GM12878 (cell line): Measurements from ENCODE around the gene AIG1. TPM values are rescaled to one million over a fixed set of nuclear protein-coding genes. Genes with fewer than 3 reads are reported as not detected.

Experiments
- ATAC-seq: fragments of 200-7000 bp; cut with Tn5 transposase; 3 replicates; pipeline ENCODE4 v1.9.1; 2020; ENCODE audit warnings: mild to moderate bottlenecking, moderate library complexity
- BruUV-seq: library from RNA; stranded (reverse); fragments of 400-500 nt; replicated peaks from 2 replicates; lab custom pipeline; 2021; lab: Mats Ljungman, UMichigan
- CTCF ChIA-PET: fragments of 300-600 bp; sonication (Branson Sonifier 250); formaldehyde crosslinking; extraction: SDS; loops from one replicate; lab custom pipeline; 2021; ENCODE audit warnings: inconsistent platforms; lab: Yijun Ruan, JAX
- POLR2A ChIA-PET: fragments of 350-600 bp; formaldehyde crosslinking; extraction: SDS; loops from one replicate; lab custom pipeline; 2021; ENCODE audit warnings: inconsistent platforms; lab: Charles Lee
- RAD21 ChIA-PET: fragments of 300-600 bp; sonication (Branson Sonifier 250); formaldehyde crosslinking; loops from one replicate; lab custom pipeline; 2023; ENCODE audit warnings: antibody characterized with exemption; ENCODE audit not compliant: unreplicated experiment; lab: Charles Lee
- SMC1A ChIA-PET: fragments of 300-600 bp; sonication (Branson Sonifier 250); formaldehyde crosslinking; loops from one replicate; lab custom pipeline; 2023; ENCODE audit not compliant: unreplicated experiment, uncharacterized antibody; lab: Charles Lee
- DNase-seq: peaks from one replicate; pipeline ENCODE4 v3.0.0-alpha.2; 2011; ENCODE audit warnings: low read depth, low spot score
- FAIRE-seq: peaks from 3 replicates; lab custom pipeline; 2011; peaks lifted over from hg19 to GRCh38; lab: Jason Lieb, UNC
- H2AFZ ChIP-seq: 2 replicates; pipeline ENCODE4 v1.6.0; 2011; ENCODE audit warnings: low read depth, low read length, control low read depth; ENCODE audit not compliant: control insufficient read depth
- H3K27ac ChIP-seq: 2 replicates; pipeline ENCODE4 v1.5.1; 2011; ENCODE audit warnings: control low read depth; ENCODE audit not compliant: control insufficient read depth, insufficient read depth
- H3K27me3 ChIP-seq, 2 experiments: replicated peaks in 1 of 2; 2 replicates each; pipeline versions ENCODE4 v1.6.0 to v1.6.1; 2011; ENCODE audit warnings: low read length in 1 of 2; ENCODE audit not compliant: control insufficient read depth in 2 of 2, insufficient read depth in 2 of 2
- H3K36me3 ChIP-seq, 2 experiments: 2 replicates each; pipeline ENCODE4 v1.5.1; 2011; ENCODE audit warnings: low read length in 1 of 2; ENCODE audit not compliant: control insufficient read depth in 2 of 2, insufficient read depth in 2 of 2
- H3K4me1 ChIP-seq: 2 replicates; pipeline ENCODE4 v1.6.1; 2011; ENCODE audit warnings: mild to moderate bottlenecking, low read length, moderate library complexity, mixed read lengths; ENCODE audit not compliant: control insufficient read depth, insufficient read depth
- H3K4me2 ChIP-seq: 2 replicates; pipeline ENCODE4 v1.6.0; 2011; ENCODE audit warnings: control low read depth; ENCODE audit not compliant: control insufficient read depth, insufficient read depth
- H3K4me3 ChIP-seq: fragments of 200-600 bp; sonication (generic); 2 replicates; pipeline ENCODE4 v1.5.1; 2016
- H3K79me2 ChIP-seq: 2 replicates; pipeline ENCODE4 v1.6.0; 2011; ENCODE audit warnings: low read length; ENCODE audit not compliant: control insufficient read depth, insufficient read depth
- H3K9ac ChIP-seq: 2 replicates; pipeline ENCODE4 v1.8.0; 2011; ENCODE audit warnings: low read length, control low read depth, mixed read lengths; ENCODE audit not compliant: control insufficient read depth, insufficient read depth
- H3K9me3 ChIP-seq: replicated peaks from 3 replicates; pipeline ENCODE4 v1.5.1; 2011; ENCODE audit warnings: mild to moderate bottlenecking, low read length; ENCODE audit not compliant: control insufficient read depth, insufficient read depth
- H4K20me1 ChIP-seq: 2 replicates; pipeline ENCODE4 v1.6.0; 2011; ENCODE audit not compliant: control insufficient read depth, insufficient read depth
- GATAD2B ChIP-seq: fragments of 450-650 bp; conservative IDR thresholded peaks from 2 replicates; pipeline ENCODE4 v1.6.1; 2017; ENCODE audit warnings: low read depth, mild to moderate bottlenecking, moderate library complexity
- MLLT1 ChIP-seq: fragments of 450-650 bp; IDR thresholded peaks from 2 replicates; pipeline ENCODE4 v1.6.1; 2016; ENCODE audit warnings: mild to moderate bottlenecking
- MTA3 ChIP-seq: IDR thresholded peaks from 2 replicates; pipeline ENCODE4 v1.6.1; 2012; ENCODE audit warnings: low read length, inconsistent platforms, borderline replicate concordance
- NFYA ChIP-seq: IDR thresholded peaks from 2 replicates; pipeline ENCODE4 v1.6.1; 2011; ENCODE audit warnings: low read depth, mild to moderate bottlenecking, low read length, improper control_type of control experiment, borderline replicate concordance
- POLR2AphosphoS5 ChIP-seq: IDR thresholded peaks from 2 replicates; pipeline ENCODE4 v1.6.1; 2011; ENCODE audit warnings: mild to moderate bottlenecking, low read length, inconsistent platforms
- POU2F2 ChIP-seq: IDR thresholded peaks from 3 replicates; pipeline ENCODE4 v1.6.1; 2011; ENCODE audit warnings: low read depth, mild to moderate bottlenecking, low read length, borderline replicate concordance
- RELB ChIP-seq: fragments of 450-650 bp; IDR thresholded peaks from 2 replicates; pipeline ENCODE4 v1.6.1; 2017; ENCODE audit warnings: low read depth, mild to moderate bottlenecking, moderate library complexity
- REST ChIP-seq: IDR thresholded peaks from 2 replicates; pipeline ENCODE4 v1.6.1; 2012; ENCODE audit warnings: mild to moderate bottlenecking, low read depth, low read length
- SMARCA5 ChIP-seq: fragments of 450-650 bp; IDR thresholded peaks from 2 replicates; pipeline ENCODE4 v1.6.1; 2017; ENCODE audit warnings: mild to moderate bottlenecking
- WGBS: methylation state at CpG from one replicate; pipeline ENCODE4 v1.1.6; 2016; ENCODE audit warnings: low lambda C conversion rate; ENCODE audit not compliant: insufficient replicate concordance, insufficient coverage; ENCODE audit errors: missing lambda C conversion rate; 5-methylcytosine and 5-hydroxymethylcytosine counted together
- in situ Hi-C: fragments of 300-500 bp; cut with MboI; formaldehyde crosslinking; loops from 9 replicates; pipeline ENCODE4 v1.14.3; 2018; ENCODE audit warnings: mixed read lengths
- intact Hi-C: fragments of 100-400 bp; cut with micrococcal nuclease; formaldehyde crosslinking; loops from one replicate; pipeline ENCODE4 v1.14.2; 2022; ENCODE audit not compliant: unreplicated experiment
- polyA plus RNA-seq, 11 experiments: library from polyadenylated mRNA; depleted of rRNA in 4 of 11; unstranded in 6 of 11; stranded (reverse) in 5 of 11; fragments of >200 nt; fragmentation: Nextera tagmentation in 4 of 11; fragmentation: Illumina TruSeq in 1 of 11; extraction: Ambion mirVana in 4 of 11; extraction: Trizol in 1 of 11; gene quantifications; 1 replicate in 1 of 11; 2 replicates in 10 of 11; pipeline versions ENCODE4 v1.2.1 to v1.2.3, GENCODE V29; 2011 to 2016; ENCODE audit warnings: inconsistent platforms in 2 of 11, missing spikeins in 2 of 11, low read depth in 1 of 11
- total RNA-seq, 4 experiments: library from RNA; depleted of rRNA in 3 of 4; stranded (reverse); fragments of >200 nt in 3 of 4; fragmentation: Illumina TruSeq in 1 of 4; extraction: Trizol in 1 of 4; gene quantifications; 2 replicates each; pipeline versions ENCODE4 v1.2.1 to v1.2.3, GENCODE V29; 2013 to 2021

The AIG1 gene
- total and polyA plus RNA-seq, 10 of the 15 experiments (the other 5 are each of a cell fraction or from before 2014, with no cell fraction given) = 27.0 to 74.5 (median 36.4) TPM

GRCh38 chr6:143206550-143206949 lies 145.9 kb downstream of the AIG1 start:
- BruUV-seq = no TSS peak
- H4K20me1 ChIP-seq = no peaks in the 10 kb centered on the region
- WGBS = 100% methylated on average over 1 of the region's 1 CpG
- POLR2A ChIA-PET = no interaction called here
- TF ChIP-seq REST = no peak
- TF ChIP-seq RELB = no peak
- no peak for TF ChIP-seq MLLT1
- TF ChIP-seq MTA3 = no peak
- no peak for TF ChIP-seq POLR2AphosphoS5
- no peak for TF ChIP-seq SMARCA5
- no peak for TF ChIP-seq NFYA
- no peak for TF ChIP-seq POU2F2
- no peak for TF ChIP-seq GATAD2B
- TF ChIP-seq, all 136 proteins: peak for 0
- CTCF ChIA-PET = no interaction called here
- SMC1A ChIA-PET = no interaction called here
- RAD21 ChIA-PET = no interaction called here
- H3K27ac ChIP-seq = no peak overlapping the region
- intact Hi-C loops (no loop called here), in situ Hi-C loops (no loop called here)
- H3K36me3 ChIP-seq = no peaks in the 10 kb centered on the region
- H3K9ac ChIP-seq = no peak overlapping the region
- no peaks in the 10 kb centered on the region for H3K4me1 ChIP-seq
- no peaks in the 10 kb centered on the region for H3K9me3 ChIP-seq
- H3K79me2 ChIP-seq = no peaks in the 10 kb centered on the region
- H3K27me3 ChIP-seq = no peaks in the 10 kb centered on the region
- no peak for DNase-seq
- H3K4me3 ChIP-seq = no peak overlapping the region
- H3K4me2 ChIP-seq = no peak overlapping the region
- ATAC-seq = no peak
- H2AFZ ChIP-seq = no peak overlapping the region
- FAIRE-seq = no peak
